ENCODE data around the gene SOST.

DNA sequence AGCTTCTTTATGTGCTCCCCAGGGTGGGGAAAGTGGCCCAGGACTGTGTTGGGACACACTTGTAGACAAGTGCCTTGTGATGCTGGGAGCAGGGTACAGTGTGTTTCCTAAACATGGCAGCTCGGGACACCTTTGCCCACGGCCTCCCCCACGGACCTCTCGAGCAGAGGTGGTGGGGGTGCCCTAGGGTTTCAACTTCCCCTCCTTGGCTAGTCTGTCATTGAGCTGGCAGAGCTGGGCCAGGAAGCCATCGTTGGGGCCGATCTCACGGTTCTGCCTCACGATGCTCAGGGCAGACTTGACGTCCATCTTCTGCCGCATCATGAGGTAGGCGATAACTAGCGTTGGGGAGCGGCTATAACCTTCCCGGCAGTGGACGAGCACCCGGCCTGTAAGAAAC is 10.8 kb upstream of the SOST start:
- TF ChIP-seq, protein P1, sequence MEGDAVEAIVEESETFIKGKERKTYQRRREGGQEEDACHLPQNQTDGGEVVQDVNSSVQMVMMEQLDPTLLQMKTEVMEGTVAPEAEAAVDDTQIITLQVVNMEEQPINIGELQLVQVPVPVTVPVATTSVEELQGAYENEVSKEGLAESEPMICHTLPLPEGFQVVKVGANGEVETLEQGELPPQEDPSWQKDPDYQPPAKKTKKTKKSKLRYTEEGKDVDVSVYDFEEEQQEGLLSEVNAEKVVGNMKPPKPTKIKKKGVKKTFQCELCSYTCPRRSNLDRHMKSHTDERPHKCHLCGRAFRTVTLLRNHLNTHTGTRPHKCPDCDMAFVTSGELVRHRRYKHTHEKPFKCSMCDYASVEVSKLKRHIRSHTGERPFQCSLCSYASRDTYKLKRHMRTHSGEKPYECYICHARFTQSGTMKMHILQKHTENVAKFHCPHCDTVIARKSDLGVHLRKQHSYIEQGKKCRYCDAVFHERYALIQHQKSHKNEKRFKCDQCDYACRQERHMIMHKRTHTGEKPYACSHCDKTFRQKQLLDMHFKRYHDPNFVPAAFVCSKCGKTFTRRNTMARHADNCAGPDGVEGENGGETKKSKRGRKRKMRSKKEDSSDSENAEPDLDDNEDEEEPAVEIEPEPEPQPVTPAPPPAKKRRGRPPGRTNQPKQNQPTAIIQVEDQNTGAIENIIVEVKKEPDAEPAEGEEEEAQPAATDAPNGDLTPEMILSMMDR (IDR thresholded peaks at IDR 0.05) = no peak
- TF ChIP-seq TCF7L2 (IDR thresholded peaks at IDR 0.05; ENCODE audit: low read depth, low read length) (no peak), POLR2AphosphoS5 (IDR thresholded peaks at IDR 0.05; ENCODE audit: low read depth, low read length) (no peak)
- TF ChIP-seq, protein P2, sequence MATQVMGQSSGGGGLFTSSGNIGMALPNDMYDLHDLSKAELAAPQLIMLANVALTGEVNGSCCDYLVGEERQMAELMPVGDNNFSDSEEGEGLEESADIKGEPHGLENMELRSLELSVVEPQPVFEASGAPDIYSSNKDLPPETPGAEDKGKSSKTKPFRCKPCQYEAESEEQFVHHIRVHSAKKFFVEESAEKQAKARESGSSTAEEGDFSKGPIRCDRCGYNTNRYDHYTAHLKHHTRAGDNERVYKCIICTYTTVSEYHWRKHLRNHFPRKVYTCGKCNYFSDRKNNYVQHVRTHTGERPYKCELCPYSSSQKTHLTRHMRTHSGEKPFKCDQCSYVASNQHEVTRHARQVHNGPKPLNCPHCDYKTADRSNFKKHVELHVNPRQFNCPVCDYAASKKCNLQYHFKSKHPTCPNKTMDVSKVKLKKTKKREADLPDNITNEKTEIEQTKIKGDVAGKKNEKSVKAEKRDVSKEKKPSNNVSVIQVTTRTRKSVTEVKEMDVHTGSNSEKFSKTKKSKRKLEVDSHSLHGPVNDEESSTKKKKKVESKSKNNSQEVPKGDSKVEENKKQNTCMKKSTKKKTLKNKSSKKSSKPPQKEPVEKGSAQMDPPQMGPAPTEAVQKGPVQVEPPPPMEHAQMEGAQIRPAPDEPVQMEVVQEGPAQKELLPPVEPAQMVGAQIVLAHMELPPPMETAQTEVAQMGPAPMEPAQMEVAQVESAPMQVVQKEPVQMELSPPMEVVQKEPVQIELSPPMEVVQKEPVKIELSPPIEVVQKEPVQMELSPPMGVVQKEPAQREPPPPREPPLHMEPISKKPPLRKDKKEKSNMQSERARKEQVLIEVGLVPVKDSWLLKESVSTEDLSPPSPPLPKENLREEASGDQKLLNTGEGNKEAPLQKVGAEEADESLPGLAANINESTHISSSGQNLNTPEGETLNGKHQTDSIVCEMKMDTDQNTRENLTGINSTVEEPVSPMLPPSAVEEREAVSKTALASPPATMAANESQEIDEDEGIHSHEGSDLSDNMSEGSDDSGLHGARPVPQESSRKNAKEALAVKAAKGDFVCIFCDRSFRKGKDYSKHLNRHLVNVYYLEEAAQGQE (IDR thresholded peaks at IDR 0.05; ENCODE audit: insufficient read depth in 1 of 2, low read depth in 2 of 2, low read length in 1 of 2) = no peak
